ENCODE results near the gene RRAD.
"Not testable (repeated sequence)": the region's sequence is repeated elsewhere in the genome, so short reads cannot be mapped to it uniquely, and the experiment has no call there.

The RRAD gene

DNA sequence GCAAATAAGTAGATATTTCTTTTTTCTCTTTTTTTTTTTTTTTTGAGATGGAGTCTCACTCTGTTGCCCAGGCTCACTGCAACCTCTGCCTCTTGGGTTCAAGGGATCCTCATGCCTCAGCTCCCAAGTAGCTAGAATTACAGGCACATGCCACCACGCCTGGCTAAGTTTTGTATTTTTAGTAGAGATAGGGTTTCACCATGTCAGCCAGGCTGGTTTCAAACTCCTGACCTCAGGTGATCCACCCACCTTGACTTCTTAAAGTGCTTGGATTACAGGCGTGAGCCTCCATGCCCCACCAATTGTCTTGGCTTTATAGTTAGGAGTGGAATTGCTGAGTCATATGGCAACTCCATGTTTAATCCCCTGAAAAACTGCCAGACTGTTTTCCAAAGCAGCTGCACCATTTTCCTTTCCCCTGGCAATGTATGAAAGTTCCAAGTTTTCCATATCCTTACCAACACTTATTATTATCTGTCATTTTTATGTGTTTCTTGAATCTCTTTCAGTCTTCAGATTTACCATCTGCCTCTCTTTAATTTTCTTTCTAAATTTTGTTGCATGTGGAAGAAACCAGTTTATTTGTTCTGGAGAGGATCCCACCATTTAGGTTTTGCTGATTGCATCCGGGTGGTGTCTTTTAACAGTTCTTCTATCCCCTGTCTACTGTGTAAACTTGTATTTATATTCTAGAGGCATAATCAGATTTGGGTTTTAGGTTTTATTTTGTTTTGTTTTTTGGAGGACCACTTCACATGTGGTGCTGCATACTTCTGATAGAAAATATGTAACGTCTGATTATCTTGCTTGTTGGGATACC is 25.8 kb upstream of the RRAD start:
- DNase-seq: no peak

DNA sequence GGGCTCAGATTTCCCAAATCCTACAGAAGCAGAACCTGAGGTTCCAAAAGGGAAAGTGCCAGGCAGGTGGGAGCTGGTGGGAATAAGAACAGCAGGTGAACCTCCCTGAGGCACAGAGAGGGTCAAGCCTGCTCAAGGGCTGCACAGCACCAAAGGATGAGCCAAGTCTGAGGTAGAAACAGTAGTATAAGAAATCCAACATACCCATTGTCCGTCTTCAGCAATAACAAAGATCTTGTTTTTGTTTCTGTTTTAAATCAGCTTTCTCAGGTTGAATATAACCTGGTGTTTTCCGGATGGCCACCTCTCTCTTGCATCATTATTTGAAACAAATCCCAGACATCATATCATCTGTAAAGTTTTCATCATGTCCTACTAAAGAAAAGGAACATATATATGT is 25.1 kb upstream of the RRAD start:
- DNase-seq: no peak

DNA sequence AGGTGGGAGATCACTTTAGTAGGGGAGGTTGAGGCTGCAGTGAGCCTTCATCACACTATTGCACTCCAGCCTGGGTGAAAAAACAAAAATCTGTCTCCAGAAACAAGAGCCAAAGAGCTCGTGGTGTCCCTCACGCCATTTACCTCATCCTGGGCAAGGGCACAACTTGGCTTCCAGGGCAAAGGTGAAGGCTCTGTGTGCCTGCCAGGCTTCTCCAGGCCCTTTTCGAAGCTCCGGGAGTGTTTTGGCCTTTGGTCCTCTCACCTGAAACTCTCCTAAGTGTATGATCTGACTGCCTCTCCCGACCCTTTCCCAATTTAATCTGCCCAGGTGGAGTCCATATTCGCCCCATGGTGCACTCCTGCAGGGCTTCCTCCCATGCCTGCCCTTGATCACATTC is 24.1 kb upstream of the RRAD start:
- no peak for DNase-seq

DNA sequence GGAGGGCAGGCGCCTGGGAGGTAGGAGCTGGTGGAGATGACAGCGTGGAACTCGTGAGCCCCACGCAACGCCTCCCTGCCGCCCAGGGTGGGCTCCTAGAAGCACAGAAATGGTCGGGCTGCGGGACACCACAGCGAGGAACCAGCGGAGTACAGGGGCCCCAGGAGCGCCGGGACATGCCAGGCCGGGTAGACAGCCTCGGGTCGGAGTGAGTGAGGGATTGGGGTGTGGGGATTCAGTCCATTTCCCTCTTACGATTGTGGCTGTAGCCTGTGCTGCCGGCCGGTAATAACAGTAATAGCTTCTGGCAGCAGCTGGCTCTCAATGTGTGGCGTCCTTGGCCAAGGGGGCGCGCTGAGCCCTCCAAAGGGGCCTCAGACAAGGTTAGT is 23.5 kb upstream of the RRAD start:
- no peak for DNase-seq

DNA sequence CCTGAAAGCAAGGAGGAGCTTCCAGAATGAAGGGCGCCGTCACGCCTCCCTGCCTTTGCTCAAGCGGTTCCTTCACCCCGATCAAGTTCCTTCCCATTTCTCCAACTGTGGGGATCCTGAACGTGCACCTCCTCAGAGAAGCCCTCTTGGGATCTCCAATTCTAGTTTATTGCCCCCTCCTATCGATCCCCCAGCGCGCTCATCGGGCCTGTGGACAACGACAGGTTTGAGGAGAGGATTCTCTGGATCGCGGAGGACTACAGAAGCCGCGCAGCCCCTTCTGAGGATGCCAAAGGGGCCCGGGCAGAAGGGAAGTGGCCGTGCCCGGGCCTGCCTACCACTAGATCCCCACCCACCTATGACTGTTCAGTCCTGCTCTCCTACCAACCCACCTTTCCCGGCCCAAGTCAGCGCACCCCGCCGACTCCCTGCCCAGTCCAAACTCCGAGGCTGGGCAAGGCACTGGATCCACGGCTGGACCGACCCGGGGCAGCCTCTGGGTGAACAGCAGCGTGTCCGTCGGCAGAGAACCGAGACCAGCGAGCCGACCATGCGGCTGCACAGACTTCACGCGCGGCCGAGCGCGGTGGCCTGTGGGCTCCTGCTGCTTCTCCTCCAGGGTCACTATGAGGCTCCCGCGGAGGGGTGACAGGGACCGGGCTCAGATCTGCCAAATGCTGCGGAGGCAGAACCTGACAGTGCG is 22.9 kb upstream of the RRAD start:
- DNase-seq: no peak

DNA sequence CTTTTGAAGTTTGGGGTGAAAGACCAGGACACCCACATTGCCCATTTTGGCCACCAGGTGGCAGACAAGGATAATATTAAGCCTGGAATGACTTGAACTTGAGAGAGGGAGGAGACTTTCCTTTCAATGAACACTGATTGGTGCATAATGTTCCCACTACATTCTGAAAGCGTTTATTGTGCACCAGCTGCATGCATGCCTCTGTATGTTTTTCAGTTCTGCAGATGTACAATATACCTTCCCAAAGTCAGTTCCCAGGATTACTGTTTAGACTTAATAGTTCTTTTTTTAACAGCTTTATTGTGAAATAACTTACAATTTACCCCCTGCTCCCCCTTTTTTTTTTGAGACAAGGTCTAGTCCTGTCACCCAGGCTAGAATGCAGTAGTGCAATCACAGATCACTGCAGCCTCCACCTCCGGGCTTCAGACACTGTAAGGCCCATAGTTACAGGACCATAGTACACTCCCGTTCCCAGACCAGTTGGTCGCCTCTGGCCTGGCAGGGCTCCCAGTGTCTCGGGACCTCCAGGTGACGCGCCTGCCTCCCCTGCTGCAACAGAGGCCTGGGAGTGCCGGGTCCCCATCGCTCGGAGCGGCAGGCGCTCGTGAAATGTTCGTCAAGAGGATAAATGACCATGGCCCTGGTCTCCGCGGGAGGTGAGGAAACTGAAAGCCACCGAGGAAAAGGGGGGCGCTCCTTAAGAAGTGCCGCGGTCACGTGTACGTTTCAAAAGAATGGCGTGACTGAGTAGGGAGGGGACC is 22.1 kb upstream of the RRAD start:
- DNase-seq: peak; percentile 80

DNA sequence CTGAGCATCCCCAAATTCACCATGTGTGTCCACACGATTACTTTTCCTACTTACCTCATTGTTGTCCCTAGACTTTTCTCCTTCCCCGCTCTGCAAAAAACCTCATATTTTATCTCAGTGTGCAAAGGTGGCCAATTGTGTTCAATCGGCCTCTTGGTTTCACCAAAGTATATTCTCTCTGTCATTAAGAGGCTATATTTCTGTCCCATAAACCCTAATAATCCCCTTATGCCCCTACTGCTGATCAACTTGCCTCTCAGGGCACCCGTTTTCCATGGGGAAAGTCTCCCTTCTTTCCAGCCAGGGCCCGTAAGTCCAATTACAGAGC is 21.6 kb upstream of the RRAD start:
- no peak for DNase-seq

DNA sequence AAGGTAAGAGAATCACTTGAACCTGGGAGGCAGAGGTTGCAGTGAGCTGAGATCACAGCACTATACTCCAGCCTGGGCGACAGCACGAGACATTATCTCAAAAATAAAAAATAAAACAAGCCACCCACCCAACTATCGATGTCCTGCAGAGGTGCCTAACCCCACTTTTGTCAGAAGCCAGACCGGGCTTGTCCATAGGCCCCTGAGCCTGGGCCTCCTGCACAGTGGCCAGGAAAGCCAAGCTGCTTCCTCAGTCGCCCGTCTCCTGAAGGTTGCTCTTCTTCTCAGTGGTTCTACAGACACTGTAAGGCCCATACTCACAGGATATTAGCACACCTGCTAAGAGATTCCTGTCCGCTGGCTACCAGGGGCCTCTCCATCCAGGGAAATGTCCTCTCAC is 21.2 kb upstream of the RRAD start:
- DNase-seq: no peak

DNA sequence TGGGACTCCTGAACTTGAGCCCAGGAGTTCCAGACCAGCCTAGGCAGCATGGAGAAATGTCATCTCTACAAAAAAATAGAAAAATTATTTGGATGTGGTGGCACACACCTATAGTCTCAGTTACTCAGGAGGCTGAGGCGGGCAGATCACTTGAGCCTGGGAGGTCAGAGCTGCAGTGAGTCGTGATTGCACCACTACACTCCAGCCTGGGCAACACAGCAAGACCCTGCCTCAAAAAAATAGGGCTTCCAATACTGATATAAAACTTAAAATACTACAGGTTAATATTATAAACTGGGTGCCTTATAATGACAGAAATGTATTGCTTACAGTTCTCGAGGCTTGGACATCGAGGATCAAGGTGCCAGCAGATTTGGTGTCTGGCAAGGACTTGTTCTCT is 20.6 kb upstream of the RRAD start:
- no peak for DNase-seq

DNA sequence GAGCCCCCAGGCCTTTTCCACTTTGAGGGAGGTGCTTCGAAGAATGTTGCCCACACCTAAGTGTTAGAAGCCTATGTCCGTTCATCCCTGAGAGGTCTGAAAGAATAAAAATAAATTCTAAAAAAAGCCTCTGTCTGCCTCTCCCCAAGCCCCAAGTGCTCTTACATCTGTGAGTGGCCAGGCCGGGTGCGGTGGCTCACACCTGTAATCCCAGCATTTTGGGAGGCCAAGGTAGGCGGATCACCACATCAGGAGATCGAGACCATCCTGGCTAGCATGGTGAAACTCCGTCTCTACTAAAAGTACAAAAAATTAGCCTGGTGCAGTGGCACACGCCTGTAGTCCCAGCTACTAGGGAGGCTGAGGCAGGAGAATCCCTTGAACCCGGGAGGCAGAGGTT is 19.6 kb upstream of the RRAD start:
- not testable (repeated sequence) for DNase-seq

DNA sequence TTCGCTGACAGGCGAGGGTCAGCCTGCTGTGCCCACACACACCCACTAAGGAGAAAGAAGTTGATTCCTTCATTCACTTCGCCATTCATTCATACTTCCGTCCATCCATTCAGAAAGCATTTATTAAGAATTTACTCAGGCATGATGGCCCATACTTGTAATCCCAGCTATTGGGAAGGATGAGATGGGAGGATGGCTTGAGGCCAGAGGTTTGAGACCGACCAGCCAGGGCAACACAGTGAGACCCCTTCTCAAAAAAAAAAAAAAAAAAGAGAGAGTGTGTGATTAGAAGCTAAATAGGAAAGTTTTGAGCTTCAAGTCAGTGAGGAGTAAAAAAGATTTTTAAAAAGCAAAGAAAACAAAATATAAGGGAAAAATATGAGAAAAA is 18.7 kb upstream of the RRAD start:
- DNase-seq: no peak

DNA sequence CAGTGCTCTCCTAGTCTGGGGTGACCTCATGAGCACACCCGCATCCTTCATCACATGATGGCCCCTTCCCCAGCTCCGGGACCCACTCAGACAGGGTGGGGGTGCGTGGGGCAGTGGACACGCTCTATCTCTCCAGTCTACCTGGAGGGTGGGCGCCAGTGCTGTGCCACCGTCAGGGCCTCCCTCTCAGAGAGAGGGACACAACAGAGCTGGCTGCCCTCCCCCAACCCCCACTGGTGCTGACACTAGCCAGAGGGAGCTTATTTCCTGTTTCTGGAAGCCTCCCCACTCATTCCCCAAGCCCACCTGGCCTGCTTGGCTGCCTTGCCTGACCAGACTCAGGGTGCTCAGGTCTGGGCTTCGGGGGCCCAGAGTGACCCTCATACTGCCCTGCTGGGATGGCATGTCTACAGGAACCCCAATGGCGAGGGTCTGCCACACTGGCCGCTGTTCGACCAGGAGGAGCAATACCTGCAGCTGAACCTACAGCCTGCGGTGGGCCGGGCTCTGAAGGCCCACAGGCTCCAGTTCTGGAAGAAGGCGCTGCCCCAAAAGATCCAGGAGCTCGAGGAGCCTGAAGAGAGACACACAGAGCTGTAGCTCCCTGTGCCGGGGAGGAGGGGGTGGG is 18.2 kb upstream of the RRAD start:
- DNase-seq: no peak

DNA sequence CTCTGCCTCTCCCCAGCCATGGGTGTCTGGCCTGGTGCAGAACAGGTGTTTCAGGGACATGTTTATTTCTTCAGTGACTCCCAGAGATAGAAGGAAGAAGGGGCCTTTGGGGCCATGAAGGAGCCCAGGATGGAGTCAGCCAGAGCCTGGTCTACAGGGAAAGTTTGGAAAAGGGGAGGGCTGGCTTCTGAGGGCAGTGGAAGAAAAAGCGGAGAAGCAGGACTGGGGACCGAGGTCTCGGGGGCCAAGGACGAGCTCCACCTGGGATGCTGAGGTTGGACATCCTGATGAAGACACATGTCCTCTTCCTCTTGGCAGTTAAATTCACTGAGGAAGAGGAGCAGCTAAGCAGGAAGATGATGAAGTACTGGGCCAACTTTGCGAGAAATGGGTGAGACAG is 17.6 kb upstream of the RRAD start:
- no peak for DNase-seq

DNA sequence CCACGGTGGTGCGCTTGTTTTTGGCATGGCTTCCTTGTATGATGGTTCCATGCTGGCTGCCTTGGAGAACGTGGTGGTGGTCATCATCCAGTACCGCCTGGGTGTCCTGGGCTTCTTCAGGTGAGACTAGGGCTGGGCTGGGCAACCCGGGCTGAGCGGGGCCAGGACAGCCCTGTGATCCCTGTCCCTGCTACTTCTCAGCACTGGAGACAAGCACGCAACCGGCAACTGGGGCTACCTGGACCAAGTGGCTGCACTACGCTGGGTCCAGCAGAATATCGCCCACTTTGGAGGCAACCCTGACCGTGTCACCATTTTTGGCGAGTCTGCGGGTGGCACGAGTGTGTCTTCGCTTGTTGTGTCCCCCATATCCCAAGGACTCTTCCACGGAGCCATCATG is 14.9 kb upstream of the RRAD start:
- no peak for DNase-seq

DNA sequence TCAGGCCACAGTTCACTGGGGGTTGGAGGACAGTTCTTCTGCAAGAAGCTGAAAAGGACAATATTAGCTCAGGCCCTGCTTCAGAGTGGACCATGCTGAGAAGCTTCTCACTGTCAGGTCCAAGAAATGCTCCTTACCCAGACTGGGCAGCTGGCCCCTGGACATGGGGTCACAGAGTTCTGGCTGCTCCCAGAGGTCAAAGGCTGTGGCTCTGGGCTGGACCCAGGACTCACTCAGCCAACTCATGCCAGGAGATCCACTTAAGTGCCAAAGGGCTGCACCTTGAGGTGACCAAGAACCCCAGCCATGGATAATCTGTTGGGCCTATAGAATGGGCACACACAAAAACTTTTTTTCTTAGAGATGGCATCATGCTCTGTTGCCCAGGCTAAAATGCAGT is 14.0 kb upstream of the RRAD start:
- DNase-seq: no peak

DNA sequence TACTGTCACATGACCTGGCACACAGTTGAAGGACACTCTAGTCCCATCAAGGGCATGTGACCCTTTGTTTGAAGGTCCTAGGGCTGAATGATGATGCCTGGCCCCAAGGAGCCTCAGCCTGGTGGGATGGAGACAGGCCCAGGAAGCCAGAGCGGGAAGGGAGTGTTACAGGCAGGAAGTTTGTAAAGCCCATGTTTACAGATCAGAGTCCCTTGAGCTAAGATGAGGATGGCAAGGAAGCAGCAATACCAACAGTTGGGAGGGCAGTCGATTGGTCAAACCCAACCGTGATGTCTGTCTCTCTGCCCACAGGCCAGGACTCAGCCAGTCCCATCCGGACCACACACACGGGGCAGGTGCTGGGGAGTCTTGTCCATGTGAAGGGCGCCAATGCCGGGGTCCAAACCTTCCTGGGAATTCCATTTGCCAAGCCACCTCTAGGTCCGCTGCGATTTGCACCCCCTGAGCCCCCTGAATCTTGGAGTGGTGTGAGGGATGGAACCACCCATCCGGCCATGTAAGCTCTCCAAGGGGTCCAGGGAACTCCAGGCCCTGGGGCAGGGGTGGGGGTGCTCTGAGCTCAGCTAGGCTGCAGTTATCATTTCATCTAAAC is 12.5 kb upstream of the RRAD start:
- no peak for DNase-seq

DNA sequence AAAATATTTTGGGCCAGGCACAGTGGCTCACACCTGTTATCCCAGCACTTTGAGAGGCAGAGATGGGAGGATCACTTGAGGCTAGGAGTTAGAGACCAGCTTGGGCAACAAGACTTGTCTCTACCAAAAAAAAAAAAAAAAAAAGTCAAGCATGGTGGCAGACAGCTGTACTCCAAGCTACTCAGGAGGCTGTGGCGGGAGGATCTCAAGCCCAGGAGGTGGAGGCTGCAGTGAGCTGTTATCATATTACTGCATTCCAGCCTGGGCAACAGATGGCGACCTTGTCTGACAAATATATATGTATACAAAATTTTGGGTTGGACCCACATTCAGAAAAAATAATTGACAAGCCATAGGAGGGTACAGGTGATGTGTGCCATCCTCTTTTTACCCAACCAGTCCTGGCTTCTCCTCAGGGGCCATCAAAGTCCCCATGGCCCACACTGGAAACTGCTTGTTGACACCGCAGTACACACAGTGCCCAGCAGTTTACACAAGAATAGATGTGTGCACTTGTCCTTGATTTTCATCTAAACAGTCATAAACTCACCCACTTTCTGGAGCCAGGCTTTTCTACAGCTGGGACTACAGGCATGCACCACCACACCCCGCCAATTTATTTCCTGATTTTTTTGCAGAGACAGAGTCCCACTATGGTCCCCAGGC is 11.7 kb upstream of the RRAD start:
- no peak for DNase-seq

DNA sequence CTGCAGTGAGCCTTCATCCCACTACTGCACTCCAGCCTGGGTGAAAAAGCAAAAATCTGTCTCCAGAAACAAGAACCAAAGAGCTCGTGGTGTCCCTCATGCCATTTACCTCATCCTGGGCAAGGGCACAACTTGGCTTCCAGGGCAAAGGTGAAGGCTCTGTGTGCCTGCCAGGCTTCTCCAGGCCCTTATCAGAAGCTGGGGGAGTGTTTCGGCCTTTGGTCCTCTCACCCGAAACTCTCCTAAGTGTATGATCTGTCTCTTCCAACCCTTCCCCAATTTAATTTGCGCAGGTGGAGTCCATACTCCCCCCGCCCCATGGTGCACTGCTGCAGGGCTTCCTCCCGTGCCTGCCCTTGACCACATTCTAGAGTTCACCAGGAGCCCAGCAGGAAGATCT is 11.1 kb upstream of the RRAD start:
- no peak for DNase-seq

DNA sequence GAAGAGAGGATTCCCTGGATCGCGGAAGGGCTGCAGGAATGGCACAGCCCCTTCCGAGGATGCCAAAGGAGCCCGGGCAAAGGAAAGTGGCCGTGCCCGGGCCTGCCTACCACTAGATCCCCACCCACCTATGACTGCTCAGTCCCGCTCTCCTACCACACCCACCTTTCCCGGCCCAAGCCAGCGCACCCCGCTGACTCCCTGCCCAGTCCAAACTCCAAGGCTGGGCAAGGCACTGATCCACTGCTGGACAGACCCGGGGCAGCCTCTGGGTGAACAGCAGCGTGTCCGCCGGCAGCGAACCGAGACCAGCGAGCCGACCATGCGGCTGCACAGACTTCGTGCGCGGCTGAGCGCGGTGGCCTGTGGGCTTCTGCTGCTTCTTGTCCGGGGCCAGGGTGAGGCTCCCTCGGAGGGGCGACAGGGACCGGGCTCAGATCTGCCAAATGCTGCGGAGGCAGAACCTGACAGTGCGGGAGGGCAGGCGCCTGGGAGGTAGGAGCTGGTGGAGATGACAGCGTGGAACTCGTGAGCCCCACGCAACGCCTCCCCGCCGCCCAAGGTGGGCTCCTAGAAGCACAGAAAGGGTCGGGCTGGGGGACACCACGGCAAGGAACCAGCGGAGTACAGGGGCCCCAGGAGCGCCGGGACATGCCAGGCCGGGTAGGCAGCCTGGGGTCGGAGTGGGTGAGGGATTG is 10.1 kb upstream of the RRAD start, which contains the start of gene CES2:
TSS of gene CES2 (plus strand) at position 203 of the 698 bp plus-strand sequence. CDS start at position 323, 120 bp downstream.
- peak; percentile 85 for DNase-seq

DNA sequence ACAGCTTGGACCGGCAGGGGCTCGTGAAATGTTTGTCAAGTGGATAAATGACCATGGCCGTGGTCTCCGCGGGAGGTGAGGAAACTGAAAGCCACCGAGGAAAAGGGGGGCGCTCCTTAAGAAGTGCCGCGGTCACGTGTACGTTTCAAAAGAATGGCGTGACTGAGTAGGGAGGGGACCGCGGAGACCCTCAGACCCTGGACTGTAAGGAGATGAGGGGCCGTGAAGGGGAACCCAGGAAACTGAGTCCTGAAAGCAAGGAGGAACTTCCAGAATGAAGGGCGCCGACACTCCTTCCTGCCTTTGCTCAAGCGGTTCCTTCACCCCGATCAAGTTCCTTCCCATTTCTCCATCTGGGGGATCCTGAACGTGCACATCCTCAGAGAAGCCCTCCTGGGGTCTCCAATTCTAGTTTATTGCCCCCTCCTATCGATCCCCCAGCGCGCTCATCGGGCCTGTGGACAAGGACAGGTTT is 9.5 kb upstream of the RRAD start:
- not testable (repeated sequence) for DNase-seq

DNA sequence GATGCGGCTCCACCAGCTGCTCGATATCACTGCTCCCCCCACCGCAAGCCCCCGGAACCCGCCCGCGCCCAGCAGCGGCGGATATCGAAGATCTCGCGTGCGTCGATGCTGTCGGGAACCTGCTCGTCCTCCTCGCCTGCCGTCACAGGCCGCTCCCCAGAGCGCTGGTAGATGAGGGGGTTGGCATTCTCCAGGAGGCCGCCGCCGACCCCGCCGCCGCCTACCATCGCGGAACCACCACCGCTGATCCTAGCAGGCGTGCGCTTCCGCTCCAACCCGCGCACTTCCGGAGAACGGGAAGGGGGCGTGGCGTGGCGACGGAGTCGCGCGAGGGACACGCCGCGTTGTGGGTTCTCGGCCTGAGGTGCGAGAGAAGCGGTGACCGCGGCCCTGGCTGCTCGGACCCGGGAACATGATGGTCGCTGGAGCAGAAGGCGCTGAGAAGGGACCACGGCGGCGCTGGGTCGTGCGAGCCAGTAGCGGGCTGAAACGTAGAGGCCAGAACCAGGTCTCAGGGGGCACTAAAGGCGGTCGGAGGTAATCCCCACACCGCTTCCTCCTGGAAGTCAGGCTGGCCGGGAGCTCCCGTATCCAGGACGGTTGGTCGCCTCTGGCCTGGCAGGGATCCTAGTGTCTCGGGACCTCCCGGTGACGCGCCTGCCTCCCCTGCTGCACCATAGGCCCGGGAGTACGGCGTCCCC is 9.0 kb upstream of the RRAD start, which contains the start of gene CIAO2B:
TSS of gene CIAO2B (minus strand) at position 265 of the 701 bp plus-strand sequence. CDS start at position 227, 38 bp downstream.
- DNase-seq: peak; percentile 96

All from 8988T (cell line).